ENCODE measurements around the gene TBPL2. TPM values are rescaled to one million over a fixed set of nuclear protein-coding genes. Genes with fewer than 3 reads are reported as not detected.

The TBPL2 gene
- total and polyA plus RNA-seq, 10 donors: not detected

DNA sequence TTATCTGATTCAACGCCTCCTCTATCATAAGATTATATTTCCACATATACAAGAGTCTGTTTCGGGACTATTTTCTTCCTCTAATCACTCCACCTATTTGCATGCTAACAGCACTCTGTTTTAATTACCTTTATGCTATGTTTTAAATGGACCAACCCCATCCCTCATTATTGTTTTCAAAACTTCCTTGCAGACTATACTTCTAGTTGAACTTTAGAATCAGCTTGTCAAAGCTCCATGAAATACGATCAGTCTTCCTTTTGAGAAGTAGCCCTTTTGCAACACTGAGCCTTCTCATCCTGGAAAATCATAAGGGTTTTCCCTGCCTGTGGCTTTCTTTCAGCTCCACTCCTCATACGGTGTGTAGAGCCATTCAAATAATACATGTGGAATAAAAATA lies 65.6 kb downstream of the TBPL2 start:
- WGBS, 5 donors: 80 to 88% (median 83%) methylated on average over 4 of the region's 4 CpGs
- intact Hi-C loops (cut with DNase I; ENCODE audit: low total_unique reads): no loop called here
- peaks cover 0 to 95% (median 34%) of the 10 kb centered on the region in 6 donors for H3K36me3 ChIP-seq
- no peaks in the 10 kb centered on the region for H3K9me3 ChIP-seq
- TF ChIP-seq, protein P1, sequence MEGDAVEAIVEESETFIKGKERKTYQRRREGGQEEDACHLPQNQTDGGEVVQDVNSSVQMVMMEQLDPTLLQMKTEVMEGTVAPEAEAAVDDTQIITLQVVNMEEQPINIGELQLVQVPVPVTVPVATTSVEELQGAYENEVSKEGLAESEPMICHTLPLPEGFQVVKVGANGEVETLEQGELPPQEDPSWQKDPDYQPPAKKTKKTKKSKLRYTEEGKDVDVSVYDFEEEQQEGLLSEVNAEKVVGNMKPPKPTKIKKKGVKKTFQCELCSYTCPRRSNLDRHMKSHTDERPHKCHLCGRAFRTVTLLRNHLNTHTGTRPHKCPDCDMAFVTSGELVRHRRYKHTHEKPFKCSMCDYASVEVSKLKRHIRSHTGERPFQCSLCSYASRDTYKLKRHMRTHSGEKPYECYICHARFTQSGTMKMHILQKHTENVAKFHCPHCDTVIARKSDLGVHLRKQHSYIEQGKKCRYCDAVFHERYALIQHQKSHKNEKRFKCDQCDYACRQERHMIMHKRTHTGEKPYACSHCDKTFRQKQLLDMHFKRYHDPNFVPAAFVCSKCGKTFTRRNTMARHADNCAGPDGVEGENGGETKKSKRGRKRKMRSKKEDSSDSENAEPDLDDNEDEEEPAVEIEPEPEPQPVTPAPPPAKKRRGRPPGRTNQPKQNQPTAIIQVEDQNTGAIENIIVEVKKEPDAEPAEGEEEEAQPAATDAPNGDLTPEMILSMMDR (IDR thresholded peaks at IDR 0.05 in 8 of 11, conservative IDR thresholded peaks at IDR 0.05 in 3 of 11): no peak
- TF ChIP-seq POLR2A (IDR thresholded peaks at IDR 0.05): no peak
- TF ChIP-seq POLR2AphosphoS5 (IDR thresholded peaks at IDR 0.05): no peak
- no peak for DNase-seq
- H3K4me3 ChIP-seq: no peak overlapping the region
- no peak overlapping the region for H3K27ac ChIP-seq
- H3K27me3 ChIP-seq (replicated peaks in 1 of 7): no peaks in the 10 kb centered on the region
- peaks cover 0 to 7% (median 0%) of the 10 kb centered on the region in 6 donors for H3K4me1 ChIP-seq

DNA sequence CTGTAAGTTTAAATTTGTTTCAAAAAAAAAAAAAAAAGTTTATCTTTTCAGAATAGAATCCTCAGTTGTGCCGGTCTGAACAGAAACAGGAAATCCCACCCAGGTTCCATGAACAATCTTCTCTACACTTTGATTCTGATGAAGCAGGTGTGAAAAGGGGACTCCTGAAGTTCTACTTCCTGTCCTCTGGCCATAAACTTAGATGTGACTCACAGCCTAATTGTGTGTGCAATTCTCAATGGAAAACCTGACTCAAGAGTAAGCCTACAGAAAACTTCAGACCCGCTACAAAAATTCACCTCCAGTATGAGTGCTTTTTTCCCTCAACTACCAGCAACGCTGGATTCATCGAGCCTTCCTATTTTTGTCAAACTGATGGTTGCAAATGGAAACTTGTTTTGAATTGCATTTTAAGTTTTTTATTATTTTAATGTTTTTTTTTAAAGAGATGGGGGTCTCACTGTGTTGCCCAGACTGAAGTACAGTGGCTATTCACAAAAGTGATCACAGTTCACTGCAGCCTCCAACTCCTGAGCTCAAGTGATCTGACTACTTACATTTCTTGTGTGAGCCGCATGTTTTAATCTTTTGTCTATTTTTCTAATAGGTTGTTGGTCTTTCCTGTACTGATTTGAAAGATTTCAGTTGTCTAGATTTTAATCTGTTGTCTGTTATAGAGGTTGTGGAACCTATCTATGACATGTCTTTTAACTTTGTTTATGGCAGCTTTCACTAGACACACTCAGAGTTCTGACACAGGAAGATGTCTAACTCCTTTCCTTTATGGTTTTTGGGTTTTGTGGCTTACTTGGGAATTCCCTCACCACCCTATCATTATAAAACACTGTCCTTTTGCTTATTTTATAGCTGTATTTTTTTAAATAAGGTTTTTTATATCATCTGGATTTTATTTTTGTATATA lies 66.4 kb downstream of the TBPL2 start:
- no peak for DNase-seq
- H3K4me3 ChIP-seq: no peak overlapping the region
- no peaks in the 10 kb centered on the region for H3K9me3 ChIP-seq
- no peak overlapping the region for H3K27ac ChIP-seq
- H3K27me3 ChIP-seq (replicated peaks in 1 of 7): no peaks in the 10 kb centered on the region
- intact Hi-C loops (cut with DNase I; ENCODE audit: low total_unique reads): no loop called here
- 51 to 76% (median 68%) methylated on average over 5 of the region's 5 CpGs for WGBS, 5 donors
- H3K36me3 ChIP-seq: peaks cover 0 to 95% (median 35%) of the 10 kb centered on the region in 6 donors
- TF ChIP-seq POLR2AphosphoS5 (IDR thresholded peaks at IDR 0.05): no peak
- TF ChIP-seq, protein P1 (IDR thresholded peaks at IDR 0.05 in 8 of 11, conservative IDR thresholded peaks at IDR 0.05 in 3 of 11): no peak
- no peak for TF ChIP-seq POLR2A (IDR thresholded peaks at IDR 0.05)
- peaks cover 0 to 7% (median 0%) of the 10 kb centered on the region in 6 donors for H3K4me1 ChIP-seq

DNA sequence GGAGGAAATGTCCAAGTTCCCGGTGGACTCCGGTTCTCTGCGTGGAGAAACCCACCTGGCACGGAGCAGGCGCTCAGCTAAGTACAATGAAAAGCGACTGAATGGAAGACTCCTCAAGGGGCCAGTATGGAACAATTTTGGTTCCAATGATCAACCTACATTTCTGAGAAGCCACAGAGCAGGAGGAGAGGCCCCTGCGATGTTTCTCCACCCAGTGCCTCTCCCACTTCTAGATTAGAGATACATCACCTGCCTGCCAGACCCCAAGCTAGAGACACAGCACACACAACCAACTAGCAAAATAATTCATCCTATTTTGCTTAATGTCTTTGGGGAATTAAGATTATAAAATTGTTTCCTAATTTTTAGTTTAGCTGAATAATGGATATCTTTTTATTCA lies 67.6 kb downstream of the TBPL2 start:
- Histone ChIP-seq H3K4me1 (peaks cover 0 to 7% (median 0%) of the 10 kb centered on the region in 6 donors), H3K27me3 (replicated peaks in 1 of 7) (no peaks in the 10 kb centered on the region), H3K4me3 (no peak overlapping the region), H3K27ac (peak overlapping the region in 1 of 8 donors; percentile 15), H3K36me3 (peaks cover 0 to 95% (median 39%) of the 10 kb centered on the region in 6 donors), H3K9me3 (no peaks in the 10 kb centered on the region)
- intact Hi-C loops (cut with DNase I; ENCODE audit: low total_unique reads): no loop called here
- no peak for DNase-seq
- no peak for TF ChIP-seq POLR2AphosphoS5 (IDR thresholded peaks at IDR 0.05)
- TF ChIP-seq POLR2A (IDR thresholded peaks at IDR 0.05): no peak
- TF ChIP-seq, protein P1 (IDR thresholded peaks at IDR 0.05 in 8 of 11, conservative IDR thresholded peaks at IDR 0.05 in 3 of 11): no peak
- 92 to 98% (median 94%) methylated on average over 7 of the region's 7 CpGs for WGBS, 5 donors

- no peaks in the 10 kb centered on the region for H3K9me3 ChIP-seq
- intact Hi-C loops (cut with DNase I; ENCODE audit: low total_unique reads): no loop called here
- H3K36me3 ChIP-seq: peaks cover 0 to 95% (median 37%) of the 10 kb centered on the region in 6 donors
- TF ChIP-seq POLR2A (IDR thresholded peaks at IDR 0.05) (no peak), POLR2AphosphoS5 (IDR thresholded peaks at IDR 0.05) (no peak)
- TF ChIP-seq, protein P1 (IDR thresholded peaks at IDR 0.05 in 8 of 11, conservative IDR thresholded peaks at IDR 0.05 in 3 of 11): no peak
- no peak for DNase-seq
- 64 to 95% (median 91%) methylated on average over 1 of the region's 1 CpG for WGBS, 5 donors
- peak overlapping the region in 1 of 8 donors; percentile 15 for H3K27ac ChIP-seq
- H3K27me3 ChIP-seq (replicated peaks in 1 of 7): no peaks in the 10 kb centered on the region
- H3K4me3 ChIP-seq: no peak overlapping the region
- peaks cover 0 to 7% (median 0%) of the 10 kb centered on the region in 6 donors for H3K4me1 ChIP-seq
These were observed 68.0 kb downstream of the TBPL2 start for GRCh38 chr14:55372423-55372822.

Data from spleen (tissue), 11 donors.